Islet precursor cell (in vitro differentiated cells): ENCODE results near the gene LIPC.
"Not testable (repeated sequence)": the region's sequence is repeated elsewhere in the genome, so short reads cannot be mapped to it uniquely, and the experiment has no call there.

ENCODE experiments used
- DNase-seq: peaks from one replicate; pipeline ENCODE4 v3.0.0-alpha.2; 2018

The LIPC gene

DNA sequence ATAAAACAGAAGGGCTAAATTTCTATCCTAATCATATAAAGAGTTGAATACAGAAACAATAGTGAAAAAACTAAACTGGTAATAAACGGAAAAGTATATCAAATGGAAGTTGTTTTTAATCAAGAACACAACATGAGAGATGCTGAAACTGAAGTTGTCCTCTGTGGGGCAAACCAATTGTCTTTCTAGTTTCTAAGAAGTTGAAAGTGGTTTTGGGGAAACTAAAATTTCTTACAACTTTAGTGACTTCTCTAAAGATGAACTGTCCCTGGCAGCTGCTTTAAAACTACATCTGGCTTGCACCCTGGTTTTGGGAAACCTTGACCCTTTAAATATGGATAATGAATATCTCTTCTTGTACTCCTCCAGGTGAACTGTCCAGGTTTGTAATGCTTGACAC is 162.1 kb downstream of the LIPC start:
- DNase-seq, result no peak

DNA sequence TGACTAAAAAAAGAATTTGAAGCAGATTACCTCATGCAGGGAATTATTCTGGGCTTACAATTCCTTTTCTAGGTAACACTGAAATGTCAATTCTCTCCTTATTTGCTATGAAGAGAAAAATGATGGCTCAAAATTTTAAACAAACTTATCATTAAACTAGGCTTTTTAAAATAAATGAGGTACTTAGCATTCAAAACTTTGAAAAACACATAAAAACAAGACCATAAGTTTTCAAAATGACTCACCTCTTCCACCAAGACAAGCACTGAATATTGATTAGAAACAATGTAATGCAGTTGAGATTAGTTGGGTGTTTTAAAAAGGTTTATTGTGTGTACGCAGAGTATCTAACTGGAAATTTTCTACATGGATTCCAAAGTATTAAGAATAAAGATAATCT is 163.1 kb downstream of the LIPC start:
- no peak for DNase-seq

DNA sequence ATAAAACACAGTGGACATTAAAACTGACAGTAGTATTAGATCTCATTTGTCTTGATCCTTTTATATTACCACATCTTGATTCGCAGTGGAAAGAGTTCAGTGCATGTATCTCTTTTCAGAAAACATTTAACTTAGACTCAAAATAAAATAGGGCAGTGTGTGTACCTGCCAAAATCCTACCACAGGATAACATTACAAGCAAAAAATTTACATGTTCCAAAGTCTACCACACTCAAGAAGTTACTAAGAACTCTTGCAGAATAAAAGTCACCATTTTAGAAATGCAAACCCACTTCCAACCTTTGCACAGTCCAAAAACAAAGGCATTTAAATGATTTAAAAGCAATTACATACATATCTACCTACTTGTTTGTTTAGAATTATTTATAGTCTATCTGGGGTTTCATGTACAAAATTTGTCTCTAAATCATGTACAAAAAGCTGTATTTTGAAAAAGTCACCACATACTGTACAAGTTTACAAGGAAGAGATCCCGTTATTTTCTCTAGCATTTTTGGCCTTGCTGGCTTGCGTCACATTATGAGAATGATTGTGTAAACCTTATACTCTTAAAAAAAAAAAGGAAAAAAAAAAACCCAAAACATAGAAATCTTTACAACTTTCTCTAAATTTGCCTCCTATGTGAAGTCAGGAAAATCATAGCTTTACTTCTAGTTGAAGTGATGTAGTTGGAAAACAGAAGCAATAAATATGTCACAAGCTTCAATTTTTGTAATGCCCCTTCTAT is 163.9 kb downstream of the LIPC start:
- no peak for DNase-seq

DNA sequence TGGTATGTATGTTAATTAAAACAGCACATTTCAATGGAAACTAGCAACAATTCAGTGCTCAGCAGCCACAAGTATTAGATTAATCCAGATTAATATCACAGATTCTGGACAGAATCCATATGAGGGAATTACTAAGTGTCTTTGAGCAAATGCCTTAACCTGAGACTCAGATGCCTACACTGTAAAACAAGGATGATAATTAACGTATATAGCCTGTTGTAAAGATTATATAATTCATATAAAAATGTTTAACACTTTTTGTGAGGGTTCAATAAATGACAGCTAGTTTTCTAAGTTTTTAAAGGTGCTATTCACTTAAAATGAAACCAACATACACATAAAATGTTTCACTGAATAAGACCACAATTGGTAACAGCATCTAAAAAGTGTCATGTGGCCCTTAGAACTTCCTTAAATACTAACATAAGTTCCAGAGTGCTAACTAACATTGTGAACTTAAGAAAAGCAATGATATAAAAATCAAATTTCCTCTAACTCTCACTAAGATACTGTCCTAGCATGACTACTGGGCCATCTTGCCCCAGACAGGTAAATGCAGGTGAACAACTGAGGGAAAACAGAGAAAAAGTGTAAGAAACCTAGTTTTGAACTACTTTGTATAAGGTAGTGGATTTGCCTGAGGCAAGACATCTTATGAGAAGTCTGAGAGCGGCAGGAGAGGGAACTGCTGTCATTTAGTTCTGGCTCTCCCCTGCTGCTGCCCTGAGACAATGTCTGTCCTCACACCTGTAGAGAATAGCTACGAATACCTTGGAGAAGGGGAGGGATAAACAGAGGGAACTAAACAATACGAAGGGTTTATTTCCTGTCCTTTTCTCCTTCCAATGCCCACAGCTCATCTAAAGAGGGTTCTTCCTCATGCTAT is 166.4 kb downstream of the LIPC start:
- DNase-seq, result no peak

DNA sequence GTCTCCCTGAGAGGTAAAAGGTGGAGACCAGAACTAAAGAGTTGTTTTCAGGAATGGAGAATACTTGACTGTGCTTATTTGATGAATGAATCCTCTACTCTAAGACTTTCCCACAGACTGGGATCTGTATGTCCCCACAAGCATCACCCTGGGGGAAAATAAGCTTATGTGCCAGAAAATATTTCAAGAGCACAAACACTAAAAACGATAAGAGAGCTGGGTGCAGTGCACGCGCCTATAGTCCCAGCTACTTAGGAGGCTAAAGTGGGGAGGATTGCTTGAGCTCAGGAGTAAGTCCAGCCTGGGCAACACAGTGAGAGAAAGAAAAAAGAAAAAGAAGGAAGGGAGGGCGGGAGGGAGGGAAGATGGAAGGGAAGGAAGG is 167.0 kb downstream of the LIPC start:
- no peak for DNase-seq

DNA sequence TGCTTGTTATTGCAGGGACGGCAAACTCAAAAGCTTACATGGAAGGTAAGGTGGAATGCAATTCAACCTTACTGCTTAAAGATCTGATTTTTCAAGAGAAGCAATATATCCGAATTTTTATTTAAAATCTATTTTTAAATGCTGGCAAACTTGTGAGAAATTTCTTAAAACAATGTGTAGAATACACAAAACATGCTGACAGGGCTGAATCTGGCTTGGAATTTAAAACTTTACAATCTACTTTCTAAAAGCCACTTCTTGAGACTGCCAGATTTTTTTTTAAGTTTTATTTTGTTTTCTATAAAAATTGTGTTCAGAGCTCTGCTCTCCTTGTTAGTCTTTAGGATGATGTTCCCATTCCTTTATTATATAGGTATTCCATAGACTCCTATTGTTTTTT is 171.0 kb downstream of the LIPC start:
- no peak for DNase-seq

DNA sequence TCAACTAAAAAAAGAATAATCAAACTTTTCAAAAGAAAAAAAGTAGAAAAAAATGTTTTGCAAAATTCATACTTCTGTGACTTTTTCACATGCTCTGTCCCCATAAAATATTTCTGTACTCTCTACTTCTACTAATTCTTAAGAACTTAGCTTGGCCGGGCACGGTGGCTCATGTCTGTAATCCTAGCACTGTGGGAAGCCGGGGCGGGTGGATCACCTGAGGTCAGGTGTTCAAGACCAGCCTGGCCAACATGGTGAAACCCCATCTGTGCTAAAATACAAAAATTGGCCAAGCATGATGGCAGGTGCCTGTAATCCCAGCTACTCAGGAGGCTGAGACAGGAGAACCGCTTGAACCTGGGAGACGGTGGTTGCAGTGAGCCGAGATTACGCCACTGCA is 172.1 kb downstream of the LIPC start:
- DNase-seq, result not testable (repeated sequence)

DNA sequence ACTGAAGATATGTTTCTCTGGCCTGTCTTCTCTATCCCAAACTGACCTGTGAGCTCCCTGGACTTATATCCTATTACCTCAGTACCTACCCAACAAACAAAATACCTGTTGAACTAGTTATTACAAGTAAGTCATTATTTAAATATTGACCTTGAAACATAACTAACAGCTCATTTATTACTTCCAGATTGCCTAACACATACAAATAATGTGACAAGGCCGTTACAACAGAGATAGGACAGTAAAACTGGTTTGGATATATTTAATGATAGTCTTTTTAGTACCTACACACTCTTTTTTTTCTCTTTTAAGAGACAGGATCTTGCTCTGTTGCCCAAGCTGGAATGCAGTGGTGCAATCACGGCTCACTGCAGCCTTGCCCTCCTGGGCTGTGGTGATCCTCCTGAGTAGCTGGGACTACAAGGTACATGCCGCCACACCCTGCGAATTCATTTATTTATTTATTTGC is 172.7 kb downstream of the LIPC start:
- no peak for DNase-seq

DNA sequence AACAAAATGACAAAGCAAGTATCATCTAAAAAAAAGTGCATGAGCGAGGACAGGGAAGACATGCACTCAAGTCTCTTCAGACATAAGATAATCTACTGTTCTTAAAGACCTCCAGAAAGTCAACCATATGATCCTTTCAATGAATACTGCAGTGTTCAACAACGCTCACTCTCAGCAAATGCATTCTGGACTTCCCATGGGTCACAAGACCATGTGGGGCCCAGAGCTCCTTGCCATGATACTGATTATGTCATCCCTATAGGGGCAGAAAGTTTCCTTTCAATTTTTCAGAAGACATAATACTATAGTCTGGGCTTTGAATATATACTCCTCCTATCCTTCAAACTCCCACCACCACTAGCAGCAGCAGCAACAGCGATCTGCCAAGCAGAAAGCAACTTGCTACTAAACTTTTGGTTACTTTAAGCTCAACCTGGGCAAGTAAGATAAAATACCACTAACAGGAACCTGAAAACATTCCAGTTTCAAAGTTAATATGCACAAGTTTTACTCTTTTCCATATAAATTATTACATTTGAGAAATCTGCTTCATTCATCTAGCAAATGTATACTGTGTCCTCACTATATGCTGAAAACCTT is 174.2 kb downstream of the LIPC start:
- DNase-seq, result no peak

DNA sequence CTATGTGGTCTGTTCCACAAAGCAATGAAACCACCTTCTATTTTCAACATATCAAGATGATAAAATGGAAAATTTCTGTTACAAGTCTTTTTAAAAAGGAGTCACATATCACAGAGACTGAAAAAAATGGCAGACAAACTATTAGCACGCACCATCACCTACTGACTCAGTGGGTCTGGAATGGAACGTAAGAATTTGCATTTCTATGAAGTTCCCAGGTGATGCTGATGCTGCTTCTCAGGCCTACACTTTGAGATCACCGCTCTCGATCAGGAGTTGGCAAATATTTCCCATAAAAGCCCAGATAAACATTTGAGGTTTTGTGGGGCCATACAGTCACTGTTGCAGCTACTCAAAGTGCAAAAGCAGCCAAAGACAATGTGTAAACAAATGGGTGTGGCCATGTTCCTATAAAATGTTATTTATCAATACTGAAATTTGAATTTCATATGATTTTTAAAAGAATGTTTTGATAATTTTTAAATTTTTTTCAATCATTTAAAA is 174.8 kb downstream of the LIPC start:
- DNase-seq, result no peak

DNA sequence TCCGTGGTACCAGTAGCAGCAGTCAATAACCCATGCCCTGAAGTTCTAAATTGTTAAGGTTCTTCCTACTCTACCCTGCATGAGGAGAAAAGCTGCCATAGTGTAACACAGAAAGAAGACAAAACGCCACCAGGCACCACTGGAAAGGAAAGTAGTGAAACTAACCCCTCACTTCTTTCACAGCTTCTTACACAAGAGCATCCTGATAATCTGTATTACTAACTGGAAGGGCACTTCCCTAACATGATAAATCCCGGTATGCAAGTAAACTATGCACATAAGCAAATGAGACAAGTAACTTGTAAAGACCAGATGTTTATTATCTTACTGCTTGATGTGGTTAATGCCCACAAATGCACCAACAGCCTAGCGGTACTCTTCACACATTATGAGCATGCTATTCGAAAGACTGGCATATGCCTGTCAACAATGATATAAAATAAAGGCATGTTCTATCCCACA is 176.4 kb downstream of the LIPC start:
- no peak for DNase-seq

DNA sequence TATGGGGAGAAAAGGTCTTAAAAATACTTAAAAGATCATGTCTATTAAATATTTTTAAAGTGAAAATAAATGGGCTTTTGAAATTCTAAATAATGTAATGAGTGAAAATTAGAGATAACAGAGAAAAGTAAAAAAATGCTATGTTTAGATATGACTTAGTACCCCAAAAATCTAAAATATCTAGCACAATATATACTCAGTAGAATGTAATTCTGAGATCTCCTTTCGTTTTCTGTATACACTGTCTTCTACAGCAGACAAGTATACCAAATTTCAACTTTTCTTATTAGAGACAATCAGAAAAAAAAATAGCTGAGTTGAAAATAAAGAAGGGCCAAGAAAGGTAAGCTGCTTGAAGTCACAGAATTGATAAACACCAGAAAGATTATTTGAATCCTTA is 176.9 kb downstream of the LIPC start:
- DNase-seq, result no peak

DNA sequence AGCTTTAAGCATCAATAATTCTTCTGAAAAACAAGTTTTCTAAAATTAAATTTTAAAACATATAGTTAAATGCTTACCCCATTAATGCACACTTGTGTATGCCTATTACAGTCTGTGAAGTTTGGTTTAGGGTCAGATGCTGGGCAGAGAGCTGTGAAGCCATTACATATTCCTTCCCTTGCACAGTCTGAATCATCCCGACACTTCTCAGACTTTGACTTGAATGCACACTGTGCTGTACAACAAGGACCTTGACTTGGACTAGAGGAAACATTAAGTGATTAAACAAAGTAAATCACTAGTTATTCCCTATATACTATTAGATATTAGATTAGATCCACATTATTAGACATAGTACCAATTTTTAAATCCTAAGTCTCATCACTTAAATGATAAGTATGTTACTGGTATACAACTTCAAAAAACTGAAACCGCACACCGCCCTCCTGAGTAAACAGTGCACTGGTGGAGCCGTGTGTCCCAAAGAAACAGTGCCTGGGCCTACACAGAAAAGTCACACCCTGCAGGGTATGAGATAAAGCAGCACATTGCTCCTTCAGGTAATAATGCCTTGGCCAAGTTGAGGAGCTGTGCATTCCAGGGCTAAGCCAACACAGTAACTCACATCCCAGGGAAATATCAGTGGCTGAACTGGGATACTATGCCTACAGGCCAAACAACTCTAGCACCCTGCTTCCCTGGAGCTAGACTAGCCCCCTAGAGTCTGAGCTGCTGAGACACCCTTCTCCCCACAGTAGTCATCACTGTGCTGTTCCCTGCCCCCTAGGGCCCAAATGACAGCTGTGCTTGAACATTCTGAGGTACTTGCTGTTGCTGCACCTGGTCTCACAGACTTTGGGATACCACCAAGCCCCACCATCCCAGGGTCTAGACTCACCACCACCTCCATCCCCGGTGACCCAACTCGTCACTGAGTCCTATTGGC is 180.2 kb downstream of the LIPC start:
- no peak for DNase-seq

DNA sequence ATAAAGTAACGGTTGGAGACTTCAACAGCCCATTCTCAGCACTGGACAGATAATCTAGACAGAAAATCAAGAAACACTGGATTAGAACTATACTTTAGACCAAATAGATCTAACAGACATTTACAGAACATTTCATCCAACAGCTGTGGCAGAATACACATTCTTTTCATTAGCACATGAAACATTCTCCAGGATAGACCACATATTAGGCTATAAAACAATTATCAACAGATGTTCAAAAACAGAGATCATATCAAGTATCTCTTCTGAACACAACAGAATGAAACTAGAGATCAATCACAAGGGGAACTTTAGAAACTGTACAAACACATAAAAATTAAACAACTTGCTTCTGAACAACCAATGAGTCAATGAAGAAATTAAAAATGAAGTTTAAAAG is 184.4 kb downstream of the LIPC start:
- no peak for DNase-seq
